Skin of body (tissue), 2 donors: Measurements from ENCODE around the gene JAZF1. TPM values are rescaled to one million over a fixed set of nuclear protein-coding genes. Genes with fewer than 3 reads are reported as not detected.

Experiments used
- DNase-seq: peaks from one replicate; lab custom pipeline; 2025; lab: John Stamatoyannopoulos, UW
- total RNA-seq: library from RNA; depleted of rRNA; stranded (reverse); fragments of >200 nt; gene quantifications from one replicate; pipeline ENCODE4 v1.2.3, GENCODE V29; 2014

JAZF1 gene
- total RNA-seq, 1 donor from 2014 or later = 22.1 TPM

- no peak for DNase-seq
These were observed 167.6 kb downstream of the JAZF1 start for GRCh38 chr7:28013019-28013418.

- no peak for DNase-seq
These were observed 171.7 kb downstream of the JAZF1 start for GRCh38 chr7:28008911-28009310.

- DNase-seq = no peak
These were observed 172.4 kb downstream of the JAZF1 start for GRCh38 chr7:28008171-28008570.

- no peak for DNase-seq
These were observed 174.1 kb downstream of the JAZF1 start for GRCh38 chr7:28006491-28006890.

- no peak for DNase-seq
These were observed 174.8 kb downstream of the JAZF1 start for GRCh38 chr7:28005847-28006231.

- DNase-seq = no peak
These were observed 175.3 kb downstream of the JAZF1 start for GRCh38 chr7:28005075-28005846.

GRCh38 chr7:28003408-28003807, 177.2 kb downstream of the JAZF1 start:
- no peak for DNase-seq

GRCh38 chr7:28002638-28003037, 178.0 kb downstream of the JAZF1 start:
- DNase-seq = no peak

- DNase-seq = no peak
These were observed 178.7 kb downstream of the JAZF1 start for GRCh38 chr7:28001896-28002295.

- DNase-seq = no peak
These were observed 180.8 kb downstream of the JAZF1 start for GRCh38 chr7:27999829-28000228.

- DNase-seq = peak; percentile 57
These were observed 182.2 kb downstream of the JAZF1 start for GRCh38 chr7:27998382-27998781.

GRCh38 chr7:27997188-27997707, 183.3 kb downstream of the JAZF1 start:
- no peak for DNase-seq

- DNase-seq = no peak
These were observed 184.5 kb downstream of the JAZF1 start for GRCh38 chr7:27996141-27996540.

- DNase-seq = no peak
These were observed 185.4 kb downstream of the JAZF1 start for GRCh38 chr7:27995228-27995627.

- peak; percentile 82 for DNase-seq
These were observed 186.0 kb downstream of the JAZF1 start for GRCh38 chr7:27994639-27995038.

GRCh38 chr7:27992755-27993493, 187.7 kb downstream of the JAZF1 start:
- no peak for DNase-seq

- DNase-seq = peak; percentile 54
These were observed 188.5 kb downstream of the JAZF1 start for GRCh38 chr7:27992097-27992496.

- DNase-seq = no peak
These were observed 189.5 kb downstream of the JAZF1 start for GRCh38 chr7:27991006-27991528.

- DNase-seq = no peak
These were observed 204.1 kb downstream of the JAZF1 start for GRCh38 chr7:27976531-27976930.

GRCh38 chr7:27973625-27974024, 207.0 kb downstream of the JAZF1 start:
- no peak for DNase-seq

GRCh38 chr7:27972276-27972675, 208.3 kb downstream of the JAZF1 start:
- DNase-seq = no peak

- no peak for DNase-seq
These were observed 209.3 kb downstream of the JAZF1 start for GRCh38 chr7:27971171-27971812.
